Endothelial cell of umbilical vein (primary cell): ENCODE results near the gene PRPF40A.

Experiments
- EZH2 ChIP-seq: IDR thresholded peaks from 2 replicates; pipeline ENCODE4 v1.6.1; 2012; ENCODE audit warnings: borderline replicate concordance, low read depth, mild to moderate bottlenecking, moderate library complexity, low read length, inconsistent platforms; ENCODE audit not compliant: severe bottlenecking
- MYC ChIP-seq: IDR thresholded peaks from one replicate; pipeline ENCODE4 v1.6.1; 2011; ENCODE audit warnings: mild to moderate bottlenecking, low read depth, low read length
- POLR2A ChIP-seq: IDR thresholded peaks from 2 replicates; pipeline ENCODE4 v1.6.1; 2012; ENCODE audit warnings: low read depth, mild to moderate bottlenecking, control low read depth, low read length
- POLR2AphosphoS5 ChIP-seq: IDR thresholded peaks from 2 replicates; pipeline ENCODE4 v1.6.1; 2012; ENCODE audit warnings: low read depth, mild to moderate bottlenecking, control low read depth, low read length, moderate library complexity; ENCODE audit not compliant: insufficient read depth
- TF ChIP-seq, protein P1 (sequence below), 2 donors: IDR thresholded peaks; 1 replicate in 1 of 2; 2 replicates in 1 of 2; pipeline ENCODE4 v1.5.1; 2011; ENCODE audit warnings: low read length in 2 of 2, mild to moderate bottlenecking in 2 of 2, moderate library complexity in 2 of 2, control low read depth in 1 of 2, inconsistent platforms in 1 of 2, low read depth in 1 of 2; ENCODE audit not compliant: insufficient read depth in 1 of 2; ENCODE audit errors: extremely low read depth in 1 of 2

- TF ChIP-seq, protein P1, sequence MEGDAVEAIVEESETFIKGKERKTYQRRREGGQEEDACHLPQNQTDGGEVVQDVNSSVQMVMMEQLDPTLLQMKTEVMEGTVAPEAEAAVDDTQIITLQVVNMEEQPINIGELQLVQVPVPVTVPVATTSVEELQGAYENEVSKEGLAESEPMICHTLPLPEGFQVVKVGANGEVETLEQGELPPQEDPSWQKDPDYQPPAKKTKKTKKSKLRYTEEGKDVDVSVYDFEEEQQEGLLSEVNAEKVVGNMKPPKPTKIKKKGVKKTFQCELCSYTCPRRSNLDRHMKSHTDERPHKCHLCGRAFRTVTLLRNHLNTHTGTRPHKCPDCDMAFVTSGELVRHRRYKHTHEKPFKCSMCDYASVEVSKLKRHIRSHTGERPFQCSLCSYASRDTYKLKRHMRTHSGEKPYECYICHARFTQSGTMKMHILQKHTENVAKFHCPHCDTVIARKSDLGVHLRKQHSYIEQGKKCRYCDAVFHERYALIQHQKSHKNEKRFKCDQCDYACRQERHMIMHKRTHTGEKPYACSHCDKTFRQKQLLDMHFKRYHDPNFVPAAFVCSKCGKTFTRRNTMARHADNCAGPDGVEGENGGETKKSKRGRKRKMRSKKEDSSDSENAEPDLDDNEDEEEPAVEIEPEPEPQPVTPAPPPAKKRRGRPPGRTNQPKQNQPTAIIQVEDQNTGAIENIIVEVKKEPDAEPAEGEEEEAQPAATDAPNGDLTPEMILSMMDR (IDR thresholded peaks at IDR 0.05; ENCODE audit: extremely low read depth in 1 of 2, insufficient read depth in 1 of 2, low read depth in 1 of 2, low read length in 2 of 2), result no peak
- no peak for TF ChIP-seq POLR2AphosphoS5
- no peak for TF ChIP-seq MYC
- TF ChIP-seq EZH2, result no peak
- no peak for TF ChIP-seq POLR2A
Observed at GRCh38 chr2:152674334-152674733, 42.9 kb downstream of the PRPF40A start.
